GM12878 (cell line): ENCODE measurements around the gene SPATA6. TPM values are rescaled to one million over a fixed set of nuclear protein-coding genes. Genes with fewer than 3 reads are reported as not detected.

Source experiments
- ATAC-seq: fragments of 200-7000 bp; cut with Tn5 transposase; 3 replicates; pipeline ENCODE4 v1.9.1; 2020; ENCODE audit warnings: mild to moderate bottlenecking, moderate library complexity
- BruUV-seq: library from RNA; stranded (reverse); fragments of 400-500 nt; replicated peaks from 2 replicates; lab custom pipeline; 2021; lab: Mats Ljungman, UMichigan
- CTCF ChIA-PET: fragments of 300-600 bp; sonication (Branson Sonifier 250); formaldehyde crosslinking; extraction: SDS; loops from one replicate; lab custom pipeline; 2021; ENCODE audit warnings: inconsistent platforms; lab: Yijun Ruan, JAX
- POLR2A ChIA-PET: fragments of 350-600 bp; formaldehyde crosslinking; extraction: SDS; loops from one replicate; lab custom pipeline; 2021; ENCODE audit warnings: inconsistent platforms; lab: Charles Lee
- RAD21 ChIA-PET: fragments of 300-600 bp; sonication (Branson Sonifier 250); formaldehyde crosslinking; loops from one replicate; lab custom pipeline; 2023; ENCODE audit warnings: antibody characterized with exemption; ENCODE audit not compliant: unreplicated experiment; lab: Charles Lee
- SMC1A ChIA-PET: fragments of 300-600 bp; sonication (Branson Sonifier 250); formaldehyde crosslinking; loops from one replicate; lab custom pipeline; 2023; ENCODE audit not compliant: unreplicated experiment, uncharacterized antibody; lab: Charles Lee
- DNase-seq: peaks from one replicate; pipeline ENCODE4 v3.0.0-alpha.2; 2011; ENCODE audit warnings: low read depth, low spot score
- FAIRE-seq: peaks from 3 replicates; lab custom pipeline; 2011; peaks lifted over from hg19 to GRCh38; lab: Jason Lieb, UNC
- H2AFZ ChIP-seq: 2 replicates; pipeline ENCODE4 v1.6.0; 2011; ENCODE audit warnings: low read depth, low read length, control low read depth; ENCODE audit not compliant: control insufficient read depth
- H3K27ac ChIP-seq: 2 replicates; pipeline ENCODE4 v1.5.1; 2011; ENCODE audit warnings: control low read depth; ENCODE audit not compliant: control insufficient read depth, insufficient read depth
- H3K27me3 ChIP-seq, 2 experiments: replicated peaks in 1 of 2; 2 replicates each; pipeline versions ENCODE4 v1.6.0 to v1.6.1; 2011; ENCODE audit warnings: low read length in 1 of 2; ENCODE audit not compliant: control insufficient read depth in 2 of 2, insufficient read depth in 2 of 2
- H3K36me3 ChIP-seq, 2 experiments: 2 replicates each; pipeline ENCODE4 v1.5.1; 2011; ENCODE audit warnings: low read length in 1 of 2; ENCODE audit not compliant: control insufficient read depth in 2 of 2, insufficient read depth in 2 of 2
- H3K4me1 ChIP-seq: 2 replicates; pipeline ENCODE4 v1.6.1; 2011; ENCODE audit warnings: mild to moderate bottlenecking, low read length, moderate library complexity, mixed read lengths; ENCODE audit not compliant: control insufficient read depth, insufficient read depth
- H3K4me2 ChIP-seq: 2 replicates; pipeline ENCODE4 v1.6.0; 2011; ENCODE audit warnings: control low read depth; ENCODE audit not compliant: control insufficient read depth, insufficient read depth
- H3K4me3 ChIP-seq: fragments of 200-600 bp; sonication (generic); 2 replicates; pipeline ENCODE4 v1.5.1; 2016
- H3K79me2 ChIP-seq: 2 replicates; pipeline ENCODE4 v1.6.0; 2011; ENCODE audit warnings: low read length; ENCODE audit not compliant: control insufficient read depth, insufficient read depth
- H3K9ac ChIP-seq: 2 replicates; pipeline ENCODE4 v1.8.0; 2011; ENCODE audit warnings: low read length, control low read depth, mixed read lengths; ENCODE audit not compliant: control insufficient read depth, insufficient read depth
- H3K9me3 ChIP-seq: replicated peaks from 3 replicates; pipeline ENCODE4 v1.5.1; 2011; ENCODE audit warnings: mild to moderate bottlenecking, low read length; ENCODE audit not compliant: control insufficient read depth, insufficient read depth
- H4K20me1 ChIP-seq: 2 replicates; pipeline ENCODE4 v1.6.0; 2011; ENCODE audit not compliant: control insufficient read depth, insufficient read depth
- CBFB ChIP-seq: IDR thresholded peaks from 2 replicates; pipeline ENCODE4 v1.6.1; 2016; ENCODE audit warnings: antibody characterized with exemption, low read depth
- CEBPZ ChIP-seq: fragments of 150-350 bp; IDR thresholded peaks from 2 replicates; pipeline ENCODE4 v1.6.1; 2016; ENCODE audit warnings: low read depth, low read length
- FOXM1 ChIP-seq: IDR thresholded peaks from 2 replicates; pipeline ENCODE4 v1.6.1; 2012; ENCODE audit warnings: low read depth, mild to moderate bottlenecking, inconsistent platforms, low read length, moderate library complexity
- HDAC6 ChIP-seq: fragments of 200-600 bp; sonication (generic); IDR thresholded peaks from one replicate; pipeline ENCODE4 v1.8.0; 2017; ENCODE audit warnings: antibody characterized with exemption; ENCODE audit not compliant: unreplicated experiment
- HDGF ChIP-seq: fragments of 450-650 bp; IDR thresholded peaks from 2 replicates; pipeline ENCODE4 v1.6.1; 2016; ENCODE audit warnings: antibody characterized with exemption
- MTA2 ChIP-seq: fragments of 450-650 bp; IDR thresholded peaks from 2 replicates; pipeline ENCODE4 v1.6.1; 2016; ENCODE audit warnings: low read depth, mild to moderate bottlenecking, moderate library complexity
- MYB ChIP-seq: fragments of 150-350 bp; IDR thresholded peaks from 2 replicates; pipeline ENCODE4 v1.6.1; 2014; ENCODE audit warnings: mild to moderate bottlenecking, low read depth, low read length, borderline replicate concordance
- PML ChIP-seq: IDR thresholded peaks from 2 replicates; pipeline ENCODE4 v1.6.1; 2012; ENCODE audit warnings: low read length, inconsistent platforms
- POLR2A ChIP-seq: IDR thresholded peaks from 2 replicates; pipeline ENCODE4 v1.6.1; 2011; ENCODE audit warnings: low read depth, mild to moderate bottlenecking, low read length
- POLR2AphosphoS5 ChIP-seq: IDR thresholded peaks from 2 replicates; pipeline ENCODE4 v1.6.1; 2011; ENCODE audit warnings: mild to moderate bottlenecking, low read length, inconsistent platforms
- RB1 ChIP-seq: fragments of 450-650 bp; formaldehyde crosslinking; IDR thresholded peaks from 2 replicates; pipeline ENCODE4 v1.6.1; 2017; ENCODE audit warnings: mild to moderate bottlenecking, borderline replicate concordance
- RELB ChIP-seq: fragments of 450-650 bp; IDR thresholded peaks from 2 replicates; pipeline ENCODE4 v1.6.1; 2017; ENCODE audit warnings: low read depth, mild to moderate bottlenecking, moderate library complexity
- RFX5 ChIP-seq: IDR thresholded peaks from 2 replicates; pipeline ENCODE4 v1.6.1; 2011; ENCODE audit warnings: low read depth, low read length, improper control_type of control experiment
- STAT3 ChIP-seq: IDR thresholded peaks from 2 replicates; pipeline ENCODE4 v1.6.1; 2011; ENCODE audit warnings: low read depth, low read length, improper control_type of control experiment
- ZNF24 ChIP-seq: fragments of 450-650 bp; IDR thresholded peaks from 2 replicates; pipeline ENCODE4 v1.6.1; 2017; ENCODE audit warnings: antibody characterized with exemption, mild to moderate bottlenecking
- WGBS: methylation state at CpG from one replicate; pipeline ENCODE4 v1.1.6; 2016; ENCODE audit warnings: low lambda C conversion rate; ENCODE audit not compliant: insufficient replicate concordance, insufficient coverage; ENCODE audit errors: missing lambda C conversion rate; 5-methylcytosine and 5-hydroxymethylcytosine counted together
- in situ Hi-C: fragments of 300-500 bp; cut with MboI; formaldehyde crosslinking; loops from 9 replicates; pipeline ENCODE4 v1.14.3; 2018; ENCODE audit warnings: mixed read lengths
- intact Hi-C: fragments of 100-400 bp; cut with micrococcal nuclease; formaldehyde crosslinking; loops from one replicate; pipeline ENCODE4 v1.14.2; 2022; ENCODE audit not compliant: unreplicated experiment
- polyA plus RNA-seq, 11 experiments: library from polyadenylated mRNA; depleted of rRNA in 4 of 11; unstranded in 6 of 11; stranded (reverse) in 5 of 11; fragments of >200 nt; fragmentation: Nextera tagmentation in 4 of 11; fragmentation: Illumina TruSeq in 1 of 11; extraction: Ambion mirVana in 4 of 11; extraction: Trizol in 1 of 11; gene quantifications; 1 replicate in 1 of 11; 2 replicates in 10 of 11; pipeline versions ENCODE4 v1.2.1 to v1.2.3, GENCODE V29; 2011 to 2016; ENCODE audit warnings: inconsistent platforms in 2 of 11, missing spikeins in 2 of 11, low read depth in 1 of 11
- total RNA-seq, 4 experiments: library from RNA; depleted of rRNA in 3 of 4; stranded (reverse); fragments of >200 nt in 3 of 4; fragmentation: Illumina TruSeq in 1 of 4; extraction: Trizol in 1 of 4; gene quantifications; 2 replicates each; pipeline versions ENCODE4 v1.2.1 to v1.2.3, GENCODE V29; 2013 to 2021

Gene SPATA6
- total and polyA plus RNA-seq, 10 of the 15 experiments (the other 5 are each of a cell fraction or from before 2014, with no cell fraction given), result 0.29 TPM; not detected in 9

GRCh38 chr1:48405940-48406339 lies 66.1 kb downstream of the SPATA6 start:
- FAIRE-seq (no peak), ATAC-seq (no peak), DNase-seq (no peak)
- in situ Hi-C loops, result no loop called here
- H3K27ac ChIP-seq, result no peak overlapping the region
- ChIA-PET CTCF (interaction anchor here (0.5 kb wide), 1 partner anchor 16 kb away, joined by 3 read pairs; no protein-coding TSS in a partner anchor), POLR2A (no interaction called here), RAD21 (no interaction called here), SMC1A (no interaction called here)
- no peak for TF ChIP-seq MTA2
- TF ChIP-seq CEBPZ, result no peak
- TF ChIP-seq PML, result no peak
- TF ChIP-seq POLR2A, result no peak
- no peak for TF ChIP-seq RELB
- TF ChIP-seq RB1, result no peak
- no peak for TF ChIP-seq CBFB
- TF ChIP-seq FOXM1, result no peak
- TF ChIP-seq STAT3, result no peak
- no peak for TF ChIP-seq POLR2AphosphoS5
- TF ChIP-seq MYB, result no peak
- TF ChIP-seq HDGF, result no peak
- TF ChIP-seq HDAC6, result no peak
- TF ChIP-seq ZNF24, result no peak
- no peak for TF ChIP-seq RFX5
- no peaks in the 10 kb centered on the region for H3K79me2 ChIP-seq
- intact Hi-C loops, result no loop called here
- no peak overlapping the region for H3K9ac ChIP-seq
- H3K9me3 ChIP-seq, result no peaks in the 10 kb centered on the region
- 19% methylated on average over 2 of the region's 2 CpGs for WGBS
- no peaks in the 10 kb centered on the region for H3K36me3 ChIP-seq
- H3K4me3 ChIP-seq, result no peak overlapping the region
- H4K20me1 ChIP-seq, result no peaks in the 10 kb centered on the region
- H3K27me3 ChIP-seq, result no peaks in the 10 kb centered on the region
- no peaks in the 10 kb centered on the region for H3K4me1 ChIP-seq
- H3K4me2 ChIP-seq, result no peak overlapping the region
- H2AFZ ChIP-seq, result no peak overlapping the region
- no TSS peak for BruUV-seq
